Activated CD8-positive, alpha-beta T cell treated with anti-CD3 and anti-CD28 coated beads, Interleukin-2, amount 10 ng/mL, durations not matched to agents 7 days and 5 days (primary cell): ENCODE measurements around the gene CTH. TPM values are rescaled to one million over a fixed set of nuclear protein-coding genes. Genes with fewer than 3 reads are reported as not detected.
"Not testable (repeated sequence)": the region's sequence is repeated elsewhere in the genome, so short reads cannot be mapped to it uniquely, and the experiment has no call there.

ENCODE experiments used
- ATAC-seq: fragments of 150-1000 bp; cut with Tn5 transposase; one replicate; pipeline ENCODE4 v1.10.0; 2021; ENCODE audit warnings: moderate library complexity
- CTCF ChIA-PET: fragments of 350-600 bp; sonication (Branson Sonifier 250); formaldehyde crosslinking; loops from one replicate; lab custom pipeline; 2021; ENCODE audit warnings: antibody characterized with exemption; lab: Charles Lee
- POLR2A ChIA-PET: fragments of 350-600 bp; sonication (Branson Sonifier 250); formaldehyde crosslinking; loops from one replicate; lab custom pipeline; 2021; ENCODE audit warnings: antibody characterized with exemption; lab: Charles Lee
- DNase-seq: peaks from one replicate; pipeline ENCODE4 v3.0.0-alpha.2; 2020
- H3K27ac Mint-ChIP-seq: one replicate; pipeline ENCODE4 v1.8.0; 2021; ENCODE audit warnings: mild to moderate bottlenecking, mixed read lengths
- H3K27me3 Mint-ChIP-seq: one replicate; pipeline ENCODE4 v1.8.0; 2021; ENCODE audit warnings: low read depth, mixed read lengths
- H3K36me3 Mint-ChIP-seq: one replicate; pipeline ENCODE4 v1.8.0; 2021; ENCODE audit warnings: low read depth, mixed read lengths
- H3K4me1 Mint-ChIP-seq: one replicate; pipeline ENCODE4 v1.8.0; 2021; ENCODE audit warnings: low read depth, mixed read lengths
- H3K4me3 Mint-ChIP-seq: one replicate; pipeline ENCODE4 v1.8.0; 2021; ENCODE audit warnings: mild to moderate bottlenecking, mixed read lengths
- H3K9me3 Mint-ChIP-seq: one replicate; pipeline ENCODE4 v1.8.0; 2022; ENCODE audit warnings: mixed read lengths; ENCODE audit not compliant: insufficient read depth
- total RNA-seq, 2 experiments: library from RNA; stranded (reverse); gene quantifications; one replicate each; pipeline ENCODE4 v1.2.3, GENCODE V29; 2021

CTH gene
- total RNA-seq, 2 experiments from 2014 or later: 4.1 to 5.9 TPM

GRCh38 chr1:70436622-70437251 lies 25.7 kb downstream of the CTH start:
- Mint-ChIP-seq H3K27me3 (no peaks in the 10 kb centered on the region), H3K4me3 (no peak overlapping the region), H3K4me1 (no peaks in the 10 kb centered on the region), H3K36me3 (peaks cover 5% of the 10 kb centered on the region), H3K27ac (no peak overlapping the region), H3K9me3 (no peaks in the 10 kb centered on the region)
- POLR2A ChIA-PET: no interaction called here
- DNase-seq (no peak), ATAC-seq (no peak)
- CTCF ChIA-PET: no interaction called here

- ATAC-seq (no peak), DNase-seq (no peak)
- no peaks in the 10 kb centered on the region for H3K9me3 Mint-ChIP-seq
- H3K27ac Mint-ChIP-seq: no peak overlapping the region
- no peaks in the 10 kb centered on the region for H3K4me1 Mint-ChIP-seq
- H3K4me3 Mint-ChIP-seq: no peak overlapping the region
- H3K27me3 Mint-ChIP-seq: no peaks in the 10 kb centered on the region
- ChIA-PET CTCF (no interaction called here), POLR2A (interaction anchor here (0.6 kb wide), 1 partner anchor 634 kb away, joined by 4 read pairs; no protein-coding TSS in a partner anchor)
- peaks cover 5% of the 10 kb centered on the region for H3K36me3 Mint-ChIP-seq
These were observed 27.5 kb downstream of the CTH start for GRCh38 chr1:70438529-70438928.

GRCh38 chr1:70440642-70441391 lies 29.7 kb downstream of the CTH start:
- Mint-ChIP-seq H3K4me3 (no peak overlapping the region), H3K27me3 (no peaks in the 10 kb centered on the region), H3K4me1 (no peaks in the 10 kb centered on the region), H3K36me3 (peaks cover 2% of the 10 kb centered on the region), H3K9me3 (no peaks in the 10 kb centered on the region), H3K27ac (no peak overlapping the region)
- no peak for ATAC-seq
- CTCF ChIA-PET: no interaction called here
- POLR2A ChIA-PET: no interaction called here
- DNase-seq: no peak

GRCh38 chr1:70441392-70442035 lies 30.4 kb downstream of the CTH start:
- Mint-ChIP-seq H3K9me3 (no peaks in the 10 kb centered on the region), H3K36me3 (peaks cover 2% of the 10 kb centered on the region), H3K4me1 (no peaks in the 10 kb centered on the region), H3K4me3 (no peak overlapping the region), H3K27ac (no peak overlapping the region), H3K27me3 (no peaks in the 10 kb centered on the region)
- ChIA-PET POLR2A (no interaction called here), CTCF (no interaction called here)
- DNase-seq (no peak), ATAC-seq (no peak)

- ChIA-PET CTCF (no interaction called here), POLR2A (no interaction called here)
- ATAC-seq: no peak
- Mint-ChIP-seq H3K4me1 (no peaks in the 10 kb centered on the region), H3K36me3 (peaks cover 2% of the 10 kb centered on the region), H3K27ac (no peak overlapping the region), H3K27me3 (no peaks in the 10 kb centered on the region), H3K4me3 (no peak overlapping the region), H3K9me3 (no peaks in the 10 kb centered on the region)
- no peak for DNase-seq
These were observed 31.4 kb downstream of the CTH start for GRCh38 chr1:70442490-70442889.

- ChIA-PET POLR2A (no interaction called here), CTCF (no interaction called here)
- H3K36me3 Mint-ChIP-seq: peaks cover 2% of the 10 kb centered on the region
- ATAC-seq: no peak
- H3K4me1 Mint-ChIP-seq: no peaks in the 10 kb centered on the region
- H3K4me3 Mint-ChIP-seq: no peak overlapping the region
- DNase-seq: no peak
- H3K27me3 Mint-ChIP-seq: no peaks in the 10 kb centered on the region
- H3K27ac Mint-ChIP-seq: no peak overlapping the region
- no peaks in the 10 kb centered on the region for H3K9me3 Mint-ChIP-seq
These were observed 32.7 kb downstream of the CTH start for GRCh38 chr1:70443739-70444138.

GRCh38 chr1:70449049-70449448 lies 38.0 kb downstream of the CTH start:
- Mint-ChIP-seq H3K36me3 (no peaks in the 10 kb centered on the region), H3K27ac (no peak overlapping the region), H3K27me3 (no peaks in the 10 kb centered on the region), H3K4me3 (no peak overlapping the region), H3K4me1 (peaks cover 3% of the 10 kb centered on the region), H3K9me3 (no peaks in the 10 kb centered on the region)
- no peak for ATAC-seq
- ChIA-PET CTCF (no interaction called here), POLR2A (no interaction called here)
- DNase-seq: no peak

GRCh38 chr1:70452164-70452939 lies 41.3 kb downstream of the CTH start:
- H3K4me3 Mint-ChIP-seq, H3K27me3 Mint-ChIP-seq, ATAC-seq, POLR2A ChIA-PET, H3K36me3 Mint-ChIP-seq, H3K27ac Mint-ChIP-seq, DNase-seq, H3K9me3 Mint-ChIP-seq, H3K4me1 Mint-ChIP-seq, CTCF ChIA-PET: not testable (repeated sequence)

- Mint-ChIP-seq H3K27me3 (peaks cover 3% of the 10 kb centered on the region), H3K4me1 (peaks cover 3% of the 10 kb centered on the region), H3K27ac (no peak overlapping the region), H3K36me3 (no peaks in the 10 kb centered on the region), H3K9me3 (no peaks in the 10 kb centered on the region), H3K4me3 (no peak overlapping the region)
- DNase-seq: no peak
- POLR2A ChIA-PET: no interaction called here
- no peak for ATAC-seq
- CTCF ChIA-PET: no interaction called here
These were observed 44.2 kb downstream of the CTH start for GRCh38 chr1:70455291-70455690.

- DNase-seq: no peak
- Mint-ChIP-seq H3K9me3 (no peaks in the 10 kb centered on the region), H3K4me3 (no peak overlapping the region), H3K4me1 (no peaks in the 10 kb centered on the region), H3K36me3 (no peaks in the 10 kb centered on the region), H3K27me3 (peaks cover 3% of the 10 kb centered on the region), H3K27ac (no peak overlapping the region)
- POLR2A ChIA-PET: no interaction called here
- ATAC-seq: no peak
- CTCF ChIA-PET: no interaction called here
These were observed 47.1 kb downstream of the CTH start for GRCh38 chr1:70458131-70458530.

GRCh38 chr1:70459496-70460225 lies 48.6 kb downstream of the CTH start:
- no peaks in the 10 kb centered on the region for H3K4me1 Mint-ChIP-seq
- H3K4me3 Mint-ChIP-seq: no peak overlapping the region
- no peaks in the 10 kb centered on the region for H3K9me3 Mint-ChIP-seq
- H3K27ac Mint-ChIP-seq: no peak overlapping the region
- ChIA-PET POLR2A (no interaction called here), CTCF (no interaction called here)
- ATAC-seq (no peak), DNase-seq (no peak)
- H3K36me3 Mint-ChIP-seq: no peaks in the 10 kb centered on the region
- H3K27me3 Mint-ChIP-seq: peaks cover 3% of the 10 kb centered on the region
